Liver (tissue), 9 donors: Measurements from ENCODE around the gene UGT1A7. TPM values are rescaled to one million over a fixed set of nuclear protein-coding genes. Genes with fewer than 3 reads are reported as not detected.

Source experiments
- DNase-seq: peaks from one replicate; pipeline ENCODE4 v3.0.0-alpha.2; 2017; ENCODE audit warnings: low spot score
- H3K27ac ChIP-seq, 2 donors: one replicate each; pipeline ENCODE4 v1.7.0; 2013; ENCODE audit warnings: inconsistent platforms in 2 of 2, low read length in 2 of 2, control low read depth in 1 of 2, low read depth in 1 of 2, mild to moderate bottlenecking in 1 of 2
- H3K27me3 ChIP-seq, 4 donors: one replicate each; pipeline versions ENCODE4 v1.6.1 to v1.7.0; 2013; ENCODE audit warnings: low read length in 3 of 4, inconsistent platforms in 1 of 4, mild to moderate bottlenecking in 1 of 4, moderate library complexity in 1 of 4; ENCODE audit not compliant: control insufficient read depth in 4 of 4, insufficient read depth in 4 of 4
- H3K36me3 ChIP-seq, 4 donors: one replicate each; pipeline versions ENCODE4 v1.6.1 to v1.7.0; 2013; ENCODE audit warnings: low read length in 3 of 4, mild to moderate bottlenecking in 3 of 4, low read depth in 1 of 4, moderate library complexity in 1 of 4; ENCODE audit not compliant: control insufficient read depth in 4 of 4, insufficient read depth in 3 of 4
- H3K4me1 ChIP-seq, 4 donors: one replicate each; pipeline versions ENCODE4 v1.6.1 to v1.7.0; 2013; ENCODE audit warnings: low read length in 3 of 4, mild to moderate bottlenecking in 3 of 4, moderate library complexity in 1 of 4; ENCODE audit not compliant: control insufficient read depth in 4 of 4, insufficient read depth in 4 of 4
- H3K4me3 ChIP-seq, 3 donors: one replicate each; pipeline versions ENCODE4 v1.6.1 to v1.7.0; 2013; ENCODE audit warnings: low read length in 3 of 3, control low read depth in 1 of 3, low read depth in 1 of 3, mild to moderate bottlenecking in 1 of 3
- H3K9ac ChIP-seq, 2 donors: one replicate each; pipeline ENCODE4 v1.7.0; 2013; ENCODE audit warnings: low read length in 2 of 2, mild to moderate bottlenecking in 2 of 2, moderate library complexity in 2 of 2, control low read depth in 1 of 2, low read depth in 1 of 2
- H3K9me3 ChIP-seq, 4 donors: one replicate each; pipeline versions ENCODE4 v1.6.1 to v1.7.0; 2013; ENCODE audit warnings: low read length in 3 of 4; ENCODE audit not compliant: control insufficient read depth in 4 of 4
- CTCF ChIP-seq: fragments of 150-350 bp; IDR thresholded peaks from 2 replicates; pipeline ENCODE4 v1.5.1; 2017; ENCODE audit warnings: improper control_type of control experiment, low read depth, low read length; ENCODE audit not compliant: missing input control
- EGR1 ChIP-seq, 2 donors: IDR thresholded peaks; 2 replicates each; pipeline ENCODE4 v1.6.1; 2016 to 2018; ENCODE audit warnings: antibody characterized with exemption in 2 of 2, low read depth in 2 of 2
- FOXA1 ChIP-seq: IDR thresholded peaks from 2 replicates; pipeline ENCODE4 v1.6.1; 2016; ENCODE audit warnings: antibody characterized with exemption
- FOXA2 ChIP-seq: IDR thresholded peaks from 2 replicates; pipeline ENCODE4 v1.6.1; 2016; ENCODE audit warnings: antibody characterized with exemption
- GABPA ChIP-seq, 2 donors: IDR thresholded peaks in 1 of 2; conservative IDR thresholded peaks in 1 of 2; 2 replicates each; pipeline ENCODE4 v1.6.1; 2016; ENCODE audit warnings: antibody characterized with exemption in 2 of 2, mild to moderate bottlenecking in 1 of 2, moderate library complexity in 1 of 2
- HNF4A ChIP-seq, 2 donors: conservative IDR thresholded peaks; 2 replicates each; pipeline ENCODE4 v1.6.1; 2016; ENCODE audit warnings: antibody characterized with exemption in 2 of 2, mild to moderate bottlenecking in 2 of 2
- HNF4G ChIP-seq: IDR thresholded peaks from 2 replicates; pipeline ENCODE4 v1.6.1; 2016; ENCODE audit warnings: antibody characterized with exemption
- JUND ChIP-seq, 2 donors: IDR thresholded peaks; 2 replicates each; pipeline ENCODE4 v1.6.1; 2016; ENCODE audit warnings: antibody characterized with exemption in 2 of 2
- NR2F2 ChIP-seq: IDR thresholded peaks from 2 replicates; pipeline ENCODE4 v1.6.1; 2016; ENCODE audit warnings: antibody characterized with exemption
- RAD21 ChIP-seq, 2 donors: IDR thresholded peaks; 2 replicates each; pipeline ENCODE4 v1.6.1; 2016; ENCODE audit warnings: antibody characterized with exemption in 2 of 2, mild to moderate bottlenecking in 2 of 2
- RXRA ChIP-seq, 2 donors: IDR thresholded peaks; 2 replicates each; pipeline ENCODE4 v1.6.1; 2017 to 2018; ENCODE audit warnings: antibody characterized with exemption in 2 of 2, mild to moderate bottlenecking in 1 of 2
- SP1 ChIP-seq: IDR thresholded peaks from 2 replicates; pipeline ENCODE4 v1.6.1; 2018; ENCODE audit warnings: antibody characterized with exemption, mild to moderate bottlenecking
- TAF1 ChIP-seq: conservative IDR thresholded peaks from 2 replicates; pipeline ENCODE4 v1.6.1; 2016; ENCODE audit warnings: antibody characterized with exemption, mild to moderate bottlenecking
- YY1 ChIP-seq: IDR thresholded peaks from 2 replicates; pipeline ENCODE4 v1.6.1; 2016; ENCODE audit warnings: antibody characterized with exemption, mild to moderate bottlenecking
- WGBS: extraction: QIAGEN DNeasy Blood & Tissue Kit; methylation state at CpG from one replicate; pipeline ENCODE4 v1.1.7; 2013; 5-methylcytosine and 5-hydroxymethylcytosine counted together
- polyA plus RNA-seq, 2 donors: library from polyadenylated mRNA; stranded (reverse) in 1 of 2; unstranded in 1 of 2; fragments of 200-250 nt in 1 of 2; fragments of >200 nt in 1 of 2; fragmentation: Nextera tagmentation in 1 of 2; extraction: Ambion mirVana in 1 of 2; gene quantifications; one replicate each; pipeline versions ENCODE4 v1.2.1 to v1.2.3, GENCODE V29; 2013 to 2015
- total RNA-seq, 2 donors: library from RNA; depleted of rRNA; stranded (reverse); fragments of >200 nt; gene quantifications; one replicate each; pipeline ENCODE4 v1.2.3, GENCODE V29; 2014
- TF ChIP-seq, protein P1 (sequence below): IDR thresholded peaks from 2 replicates; pipeline ENCODE4 v1.6.1; 2016; ENCODE audit warnings: antibody characterized with exemption
- TF ChIP-seq, protein P2 (sequence below): IDR thresholded peaks from 2 replicates; pipeline ENCODE4 v1.6.1; 2016; ENCODE audit warnings: antibody characterized with exemption
- TF ChIP-seq, protein P3 (sequence below): IDR thresholded peaks from 2 replicates; pipeline ENCODE4 v1.6.1; 2016; ENCODE audit warnings: antibody characterized with exemption, mild to moderate bottlenecking
- TF ChIP-seq, protein P4 (sequence below): IDR thresholded peaks from 2 replicates; pipeline ENCODE4 v1.6.1; 2016; ENCODE audit warnings: antibody characterized with exemption
- donor health status: healthy.
- donor health status: healthy.
- donor health status: healthy.
- donor health status: healthy.
- donor health status: healthy.

The UGT1A7 gene
- total and polyA plus RNA-seq, 4 donors, result 0.02 to 2.2 (median 0.38) TPM; not detected in 1

GRCh38 chr2:233764264-233764663 is 82.6 kb downstream of the UGT1A7 start:
- no peak for DNase-seq
- peak overlapping the region; percentile 39 to 99 for H3K9ac ChIP-seq
- TF ChIP-seq, protein P1, sequence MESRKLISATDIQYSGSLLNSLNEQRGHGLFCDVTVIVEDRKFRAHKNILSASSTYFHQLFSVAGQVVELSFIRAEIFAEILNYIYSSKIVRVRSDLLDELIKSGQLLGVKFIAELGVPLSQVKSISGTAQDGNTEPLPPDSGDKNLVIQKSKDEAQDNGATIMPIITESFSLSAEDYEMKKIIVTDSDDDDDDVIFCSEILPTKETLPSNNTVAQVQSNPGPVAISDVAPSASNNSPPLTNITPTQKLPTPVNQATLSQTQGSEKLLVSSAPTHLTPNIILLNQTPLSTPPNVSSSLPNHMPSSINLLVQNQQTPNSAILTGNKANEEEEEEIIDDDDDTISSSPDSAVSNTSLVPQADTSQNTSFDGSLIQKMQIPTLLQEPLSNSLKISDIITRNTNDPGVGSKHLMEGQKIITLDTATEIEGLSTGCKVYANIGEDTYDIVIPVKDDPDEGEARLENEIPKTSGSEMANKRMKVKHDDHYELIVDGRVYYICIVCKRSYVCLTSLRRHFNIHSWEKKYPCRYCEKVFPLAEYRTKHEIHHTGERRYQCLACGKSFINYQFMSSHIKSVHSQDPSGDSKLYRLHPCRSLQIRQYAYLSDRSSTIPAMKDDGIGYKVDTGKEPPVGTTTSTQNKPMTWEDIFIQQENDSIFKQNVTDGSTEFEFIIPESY, result peak; percentile 80
- TF ChIP-seq, protein P2, sequence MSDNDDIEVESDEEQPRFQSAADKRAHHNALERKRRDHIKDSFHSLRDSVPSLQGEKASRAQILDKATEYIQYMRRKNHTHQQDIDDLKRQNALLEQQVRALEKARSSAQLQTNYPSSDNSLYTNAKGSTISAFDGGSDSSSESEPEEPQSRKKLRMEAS, result peak; percentile 82
- TF ChIP-seq HNF4A (conservative IDR thresholded peaks at IDR 0.05), result peak; percentile 91 to 94
- TF ChIP-seq RAD21 (IDR thresholded peaks at IDR 0.05), result peak; percentile 58 to 66
- TF ChIP-seq FOXA2, result peak; percentile 86
- TF ChIP-seq, protein P3, sequence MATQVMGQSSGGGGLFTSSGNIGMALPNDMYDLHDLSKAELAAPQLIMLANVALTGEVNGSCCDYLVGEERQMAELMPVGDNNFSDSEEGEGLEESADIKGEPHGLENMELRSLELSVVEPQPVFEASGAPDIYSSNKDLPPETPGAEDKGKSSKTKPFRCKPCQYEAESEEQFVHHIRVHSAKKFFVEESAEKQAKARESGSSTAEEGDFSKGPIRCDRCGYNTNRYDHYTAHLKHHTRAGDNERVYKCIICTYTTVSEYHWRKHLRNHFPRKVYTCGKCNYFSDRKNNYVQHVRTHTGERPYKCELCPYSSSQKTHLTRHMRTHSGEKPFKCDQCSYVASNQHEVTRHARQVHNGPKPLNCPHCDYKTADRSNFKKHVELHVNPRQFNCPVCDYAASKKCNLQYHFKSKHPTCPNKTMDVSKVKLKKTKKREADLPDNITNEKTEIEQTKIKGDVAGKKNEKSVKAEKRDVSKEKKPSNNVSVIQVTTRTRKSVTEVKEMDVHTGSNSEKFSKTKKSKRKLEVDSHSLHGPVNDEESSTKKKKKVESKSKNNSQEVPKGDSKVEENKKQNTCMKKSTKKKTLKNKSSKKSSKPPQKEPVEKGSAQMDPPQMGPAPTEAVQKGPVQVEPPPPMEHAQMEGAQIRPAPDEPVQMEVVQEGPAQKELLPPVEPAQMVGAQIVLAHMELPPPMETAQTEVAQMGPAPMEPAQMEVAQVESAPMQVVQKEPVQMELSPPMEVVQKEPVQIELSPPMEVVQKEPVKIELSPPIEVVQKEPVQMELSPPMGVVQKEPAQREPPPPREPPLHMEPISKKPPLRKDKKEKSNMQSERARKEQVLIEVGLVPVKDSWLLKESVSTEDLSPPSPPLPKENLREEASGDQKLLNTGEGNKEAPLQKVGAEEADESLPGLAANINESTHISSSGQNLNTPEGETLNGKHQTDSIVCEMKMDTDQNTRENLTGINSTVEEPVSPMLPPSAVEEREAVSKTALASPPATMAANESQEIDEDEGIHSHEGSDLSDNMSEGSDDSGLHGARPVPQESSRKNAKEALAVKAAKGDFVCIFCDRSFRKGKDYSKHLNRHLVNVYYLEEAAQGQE, result peak; percentile 63
- peak; percentile 82 to 95 for TF ChIP-seq JUND (IDR thresholded peaks at IDR 0.05)
- TF ChIP-seq TAF1, result peak; percentile 76
- peak; percentile 99 for TF ChIP-seq SP1
- peak in 1 of 2 donors; percentile 57 for TF ChIP-seq GABPA (IDR thresholded peaks at IDR 0.05 in 1 of 2, conservative IDR thresholded peaks at IDR 0.05 in 1 of 2)
- TF ChIP-seq HNF4G, result peak; percentile 55
- peak; percentile 67 for TF ChIP-seq YY1
- peak; percentile 82 for TF ChIP-seq FOXA1
- peak; percentile 42 for TF ChIP-seq NR2F2
- TF ChIP-seq RXRA (IDR thresholded peaks at IDR 0.05), result peak; percentile 99 to 100
- TF ChIP-seq CTCF, result no peak
- TF ChIP-seq, protein P4, sequence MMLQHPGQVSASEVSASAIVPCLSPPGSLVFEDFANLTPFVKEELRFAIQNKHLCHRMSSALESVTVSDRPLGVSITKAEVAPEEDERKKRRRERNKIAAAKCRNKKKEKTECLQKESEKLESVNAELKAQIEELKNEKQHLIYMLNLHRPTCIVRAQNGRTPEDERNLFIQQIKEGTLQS, result peak; percentile 83
- peak; percentile 94 to 96 for TF ChIP-seq EGR1 (IDR thresholded peaks at IDR 0.05; ENCODE audit: low read depth in 2 of 2)
- H3K27me3 ChIP-seq, result no peaks in the 10 kb centered on the region
- no peaks in the 10 kb centered on the region for H3K9me3 ChIP-seq
- 21% methylated on average over 7 of the region's 7 CpGs for WGBS
- H3K27ac ChIP-seq, result peak overlapping the region; percentile 88 to 94
- peaks cover 3 to 36% (median 9%) of the 10 kb centered on the region in 4 donors for H3K4me1 ChIP-seq
- peak overlapping the region in 1 of 3 donors; percentile 5 for H3K4me3 ChIP-seq
- peaks cover 0 to 15% (median 13%) of the 10 kb centered on the region in 4 donors for H3K36me3 ChIP-seq
